OCI-LY3 (cell line): Measurements from ENCODE around the gene MTMR2.

ENCODE experiments used
- H2AFZ ChIP-seq: fragments of 200-600, 300-600 bp; shearing (Covaris generic); 2 replicates; pipeline ENCODE4 v1.6.0; 2014; ENCODE audit warnings: antibody characterized with exemption, low read depth, low read length
- H3K27ac ChIP-seq: fragments of 200-600, 300-600 bp; sonication (generic); 2 replicates; pipeline ENCODE4 v1.5.1; 2014; ENCODE audit warnings: mild to moderate bottlenecking, low read length, moderate library complexity, mixed read lengths
- H3K27me3 ChIP-seq: fragments of 200-600, 300-600 bp; sonication (generic); 2 replicates; pipeline ENCODE4 v1.6.1; 2014; ENCODE audit warnings: low read depth, low read length, mixed read lengths
- H3K36me3 ChIP-seq: fragments of 200-600, 300-600 bp; sonication (generic); replicated peaks from 2 replicates; pipeline ENCODE3; 2014; ENCODE audit warnings: low read depth, low read length, mixed read lengths
- H3K4me1 ChIP-seq: fragments of 300-600, 200-600 bp; sonication (generic); 2 replicates; pipeline ENCODE4 v1.6.1; 2014; ENCODE audit warnings: low read length, mixed read lengths
- H3K4me2 ChIP-seq: fragments of 200-600, 300-600 bp; sonication (generic); 2 replicates; pipeline ENCODE4 v1.6.1; 2014; ENCODE audit warnings: low read length, mixed read lengths
- H3K4me3 ChIP-seq: fragments of 300-600, 200-600 bp; sonication (generic); 2 replicates; pipeline ENCODE4 v1.5.1; 2014; ENCODE audit warnings: antibody characterized with exemption, mild to moderate bottlenecking, low read length, moderate library complexity
- H3K79me2 ChIP-seq: fragments of 300-600, 200-600 bp; shearing (Covaris generic); 2 replicates; pipeline ENCODE4 v1.6.1; 2014; ENCODE audit warnings: mild to moderate bottlenecking, low read length, mixed read lengths
- H3K9ac ChIP-seq: fragments of 300-600, 200-600 bp; shearing (Covaris generic); 2 replicates; pipeline ENCODE4 v1.6.0; 2014; ENCODE audit warnings: mild to moderate bottlenecking, low read length, moderate library complexity
- H3K9me3 ChIP-seq: fragments of 200-600, 300-600 bp; shearing (Covaris generic); 2 replicates; pipeline ENCODE4 v1.6.1; 2014; ENCODE audit warnings: low read length, mixed read lengths; ENCODE audit not compliant: insufficient read depth
- H4K20me1 ChIP-seq: fragments of 200-600, 300-600 bp; sonication (generic); 2 replicates; pipeline ENCODE4 v1.6.1; 2016; ENCODE audit warnings: low read length, mixed read lengths; ENCODE audit not compliant: insufficient read depth
- EZH2phosphoT487 ChIP-seq: fragments of 200-600 bp; shearing (Covaris generic); IDR thresholded peaks from 2 replicates; pipeline ENCODE4 v1.6.1; 2018; ENCODE audit warnings: antibody characterized with exemption, mixed run types, low read depth
- TF ChIP-seq, protein P1 (sequence below): fragments of 200-600, 300-600 bp; sonication (generic); IDR thresholded peaks from 2 replicates; pipeline ENCODE4 v1.5.1; 2014; ENCODE audit warnings: antibody characterized with exemption, low read length, low read depth

The MTMR2 gene

DNA sequence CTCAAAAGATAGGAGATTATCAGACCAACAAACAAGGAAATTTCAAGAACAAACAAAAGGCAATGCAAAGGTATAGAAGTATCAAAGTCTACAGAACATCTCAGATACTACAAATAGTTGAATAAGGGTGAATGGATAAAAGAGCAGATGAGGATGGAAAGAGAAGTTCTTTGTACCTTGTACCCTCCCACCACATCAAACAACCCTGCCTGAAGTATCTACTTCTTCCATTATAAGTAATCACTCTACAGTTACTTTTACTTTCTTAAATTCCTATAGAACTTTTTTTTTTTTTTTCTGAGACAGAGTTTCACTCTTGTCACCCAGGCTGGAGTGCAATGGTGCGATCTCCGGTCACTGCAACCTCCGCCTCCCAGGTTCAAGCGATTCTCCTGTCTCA, 35.1 kb downstream of the MTMR2 start:
- Histone ChIP-seq H2AFZ (no peak overlapping the region), H3K36me3 (peaks cover 2% of the 10 kb centered on the region), H4K20me1 (no peaks in the 10 kb centered on the region), H3K4me2 (no peak overlapping the region), H3K79me2 (no peaks in the 10 kb centered on the region), H3K9me3 (no peaks in the 10 kb centered on the region), H3K9ac (no peak overlapping the region), H3K27ac (no peak overlapping the region), H3K27me3 (no peaks in the 10 kb centered on the region), H3K4me1 (no peaks in the 10 kb centered on the region), H3K4me3 (no peak overlapping the region)
- TF ChIP-seq, protein P1, sequence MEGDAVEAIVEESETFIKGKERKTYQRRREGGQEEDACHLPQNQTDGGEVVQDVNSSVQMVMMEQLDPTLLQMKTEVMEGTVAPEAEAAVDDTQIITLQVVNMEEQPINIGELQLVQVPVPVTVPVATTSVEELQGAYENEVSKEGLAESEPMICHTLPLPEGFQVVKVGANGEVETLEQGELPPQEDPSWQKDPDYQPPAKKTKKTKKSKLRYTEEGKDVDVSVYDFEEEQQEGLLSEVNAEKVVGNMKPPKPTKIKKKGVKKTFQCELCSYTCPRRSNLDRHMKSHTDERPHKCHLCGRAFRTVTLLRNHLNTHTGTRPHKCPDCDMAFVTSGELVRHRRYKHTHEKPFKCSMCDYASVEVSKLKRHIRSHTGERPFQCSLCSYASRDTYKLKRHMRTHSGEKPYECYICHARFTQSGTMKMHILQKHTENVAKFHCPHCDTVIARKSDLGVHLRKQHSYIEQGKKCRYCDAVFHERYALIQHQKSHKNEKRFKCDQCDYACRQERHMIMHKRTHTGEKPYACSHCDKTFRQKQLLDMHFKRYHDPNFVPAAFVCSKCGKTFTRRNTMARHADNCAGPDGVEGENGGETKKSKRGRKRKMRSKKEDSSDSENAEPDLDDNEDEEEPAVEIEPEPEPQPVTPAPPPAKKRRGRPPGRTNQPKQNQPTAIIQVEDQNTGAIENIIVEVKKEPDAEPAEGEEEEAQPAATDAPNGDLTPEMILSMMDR = no peak
- no peak for TF ChIP-seq EZH2phosphoT487

DNA sequence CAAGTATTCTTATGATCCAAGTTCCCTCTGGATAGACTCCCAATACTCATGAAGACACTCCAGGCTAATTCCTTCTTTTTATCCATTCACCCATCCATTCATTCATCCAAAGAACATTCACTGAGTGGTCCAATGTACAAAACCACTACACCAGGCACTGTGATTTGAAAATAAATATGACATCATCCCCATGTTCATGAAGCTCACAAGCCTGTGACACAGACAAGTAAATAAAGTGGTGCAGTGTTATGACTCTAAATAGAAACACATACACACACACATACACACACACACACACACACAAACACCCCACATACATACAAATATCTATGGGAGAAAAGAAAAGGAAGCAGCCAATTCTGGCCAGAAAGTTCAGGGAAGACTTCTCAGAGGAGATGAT, 35.5 kb downstream of the MTMR2 start:
- Histone ChIP-seq H3K4me3 (no peak overlapping the region), H3K79me2 (no peaks in the 10 kb centered on the region), H3K9me3 (no peaks in the 10 kb centered on the region), H3K27me3 (no peaks in the 10 kb centered on the region), H3K27ac (no peak overlapping the region), H3K9ac (no peak overlapping the region), H3K4me2 (no peak overlapping the region), H3K4me1 (no peaks in the 10 kb centered on the region), H2AFZ (no peak overlapping the region), H3K36me3 (peaks cover 2% of the 10 kb centered on the region), H4K20me1 (no peaks in the 10 kb centered on the region)
- TF ChIP-seq, protein P1 = no peak
- TF ChIP-seq EZH2phosphoT487 = no peak

DNA sequence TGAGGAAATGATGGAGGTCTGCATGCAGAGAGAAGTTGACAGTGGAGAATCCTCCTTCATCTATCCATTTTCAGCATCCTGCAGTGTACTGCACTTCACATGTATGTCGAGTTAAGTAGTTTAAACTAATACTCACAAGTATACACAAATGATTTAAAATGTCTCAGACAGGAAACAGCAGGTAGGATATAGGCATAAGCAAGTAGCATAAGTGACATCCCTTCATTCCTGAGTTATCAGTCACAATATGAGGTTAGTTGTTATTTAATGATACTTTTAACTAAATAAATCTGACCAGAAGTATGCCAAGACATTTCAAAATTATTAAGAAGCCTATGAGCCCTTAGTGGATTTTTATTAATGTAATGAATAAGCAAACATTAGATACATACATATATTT, 37.4 kb downstream of the MTMR2 start:
- no peak overlapping the region for H3K27ac ChIP-seq
- no peak overlapping the region for H3K4me2 ChIP-seq
- no peak overlapping the region for H3K9ac ChIP-seq
- H3K27me3 ChIP-seq = no peaks in the 10 kb centered on the region
- TF ChIP-seq, protein P1 = no peak
- no peak for TF ChIP-seq EZH2phosphoT487
- no peaks in the 10 kb centered on the region for H3K9me3 ChIP-seq
- no peak overlapping the region for H2AFZ ChIP-seq
- H3K79me2 ChIP-seq = no peaks in the 10 kb centered on the region
- peaks cover 2% of the 10 kb centered on the region for H3K36me3 ChIP-seq
- no peaks in the 10 kb centered on the region for H4K20me1 ChIP-seq
- H3K4me3 ChIP-seq = no peak overlapping the region
- H3K4me1 ChIP-seq = no peaks in the 10 kb centered on the region

DNA sequence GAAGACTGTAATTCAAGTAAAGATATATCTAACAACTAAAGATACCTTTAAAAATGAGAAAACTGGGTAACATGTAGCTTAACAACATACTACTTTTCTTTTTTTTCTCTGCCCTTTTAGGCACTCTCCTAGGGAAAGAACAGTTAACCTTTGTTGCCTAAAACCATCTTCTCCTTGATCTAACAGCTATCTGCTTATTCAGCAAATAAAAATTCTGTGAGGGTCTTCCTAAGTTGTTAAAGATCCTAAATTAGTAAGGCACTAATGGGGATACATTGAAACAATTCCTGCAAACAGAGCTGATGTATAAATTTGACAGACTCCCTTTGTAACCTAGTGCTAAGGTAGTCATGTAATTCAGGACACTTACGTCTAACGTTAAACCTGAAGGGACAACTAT, 39.1 kb downstream of the MTMR2 start:
- Histone ChIP-seq H4K20me1 (no peaks in the 10 kb centered on the region), H3K27ac (no peak overlapping the region), H3K4me2 (no peak overlapping the region), H2AFZ (no peak overlapping the region), H3K4me1 (no peaks in the 10 kb centered on the region), H3K4me3 (no peak overlapping the region), H3K27me3 (no peaks in the 10 kb centered on the region), H3K9me3 (no peaks in the 10 kb centered on the region), H3K36me3 (peaks cover 2% of the 10 kb centered on the region), H3K79me2 (no peaks in the 10 kb centered on the region), H3K9ac (no peak overlapping the region)
- TF ChIP-seq, protein P1 = no peak
- no peak for TF ChIP-seq EZH2phosphoT487
